Ramos (cell line): ENCODE data around the gene PCDHB9.
"Not testable (repeated sequence)": the region's sequence is repeated elsewhere in the genome, so short reads cannot be mapped to it uniquely, and the experiment has no call there.

Source experiments
- in situ Hi-C: fragments of 300-500 bp; cut with MboI; formaldehyde crosslinking; loops from one replicate; pipeline ENCODE4 v1.14.3; 2022; ENCODE audit warnings: low sequenced_read_pairs; ENCODE audit not compliant: unreplicated experiment

Gene PCDHB9

GRCh38 chr5:141186897-141187512 is at the start of gene PCDHB9:
Gene PCDHB9, plus strand, starts transcription at chr5:141187161. Its CDS starts 158 bp downstream, at chr5:141187319.
- in situ Hi-C loops = no loop called here

- in situ Hi-C loops = not testable (repeated sequence)
Measured at GRCh38 chr5:141137346-141137745, 49.6 kb upstream of the PCDHB9 start.

DNA sequence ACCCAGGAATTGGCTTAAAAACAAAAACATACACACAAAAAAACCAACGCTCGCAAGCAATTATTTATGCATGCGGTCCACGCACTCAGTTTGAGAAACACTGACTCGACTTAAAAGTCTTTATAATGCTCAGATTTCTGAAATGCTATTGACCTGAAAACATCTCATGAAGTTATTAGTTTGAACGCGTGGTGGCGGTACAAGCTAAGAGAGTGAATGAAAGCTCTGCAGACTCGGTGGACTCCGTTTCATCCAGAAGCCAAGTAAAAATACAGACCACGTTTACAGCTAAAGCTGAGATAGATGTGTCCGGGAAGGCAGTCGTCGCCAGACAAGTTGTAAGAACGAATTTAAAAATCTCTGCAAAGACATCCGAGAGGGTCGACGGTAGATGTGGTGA is 37.1 kb upstream of the PCDHB9 start, which contains the start of gene PCDHB6:
Gene PCDHB6, plus strand, starts transcription at position 246 of the 400 bp plus-strand sequence. CDS start 201 bp downstream, outside the sequence.
- in situ Hi-C loops = no loop called here

GRCh38 chr5:141150224-141150992 is 36.6 kb upstream of the PCDHB9 start:
- in situ Hi-C loops = no loop called here

- in situ Hi-C loops = no loop called here
Measured at GRCh38 chr5:141150993-141151325, 36.0 kb upstream of the PCDHB9 start.

- in situ Hi-C loops = not testable (repeated sequence)
Measured at GRCh38 chr5:141151632-141152031, 35.3 kb upstream of the PCDHB9 start.

DNA sequence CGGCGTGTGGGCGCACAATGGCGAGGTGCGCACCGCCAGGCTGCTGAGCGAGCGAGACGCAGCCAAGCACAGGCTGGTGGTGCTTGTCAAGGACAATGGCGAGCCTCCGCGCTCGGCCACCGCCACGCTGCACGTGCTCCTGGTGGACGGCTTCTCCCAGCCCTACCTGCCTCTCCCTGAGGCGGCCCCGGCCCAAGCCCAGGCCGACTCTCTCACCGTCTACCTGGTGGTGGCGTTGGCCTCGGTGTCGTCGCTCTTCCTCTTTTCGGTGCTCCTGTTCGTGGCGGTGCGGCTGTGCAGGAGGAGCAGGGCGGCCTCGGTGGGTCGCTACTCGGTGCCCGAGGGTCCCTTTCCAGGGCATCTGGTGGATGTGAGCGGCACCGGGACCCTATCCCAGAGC is 34.9 kb upstream of the PCDHB9 start:
- in situ Hi-C loops = not testable (repeated sequence)

DNA sequence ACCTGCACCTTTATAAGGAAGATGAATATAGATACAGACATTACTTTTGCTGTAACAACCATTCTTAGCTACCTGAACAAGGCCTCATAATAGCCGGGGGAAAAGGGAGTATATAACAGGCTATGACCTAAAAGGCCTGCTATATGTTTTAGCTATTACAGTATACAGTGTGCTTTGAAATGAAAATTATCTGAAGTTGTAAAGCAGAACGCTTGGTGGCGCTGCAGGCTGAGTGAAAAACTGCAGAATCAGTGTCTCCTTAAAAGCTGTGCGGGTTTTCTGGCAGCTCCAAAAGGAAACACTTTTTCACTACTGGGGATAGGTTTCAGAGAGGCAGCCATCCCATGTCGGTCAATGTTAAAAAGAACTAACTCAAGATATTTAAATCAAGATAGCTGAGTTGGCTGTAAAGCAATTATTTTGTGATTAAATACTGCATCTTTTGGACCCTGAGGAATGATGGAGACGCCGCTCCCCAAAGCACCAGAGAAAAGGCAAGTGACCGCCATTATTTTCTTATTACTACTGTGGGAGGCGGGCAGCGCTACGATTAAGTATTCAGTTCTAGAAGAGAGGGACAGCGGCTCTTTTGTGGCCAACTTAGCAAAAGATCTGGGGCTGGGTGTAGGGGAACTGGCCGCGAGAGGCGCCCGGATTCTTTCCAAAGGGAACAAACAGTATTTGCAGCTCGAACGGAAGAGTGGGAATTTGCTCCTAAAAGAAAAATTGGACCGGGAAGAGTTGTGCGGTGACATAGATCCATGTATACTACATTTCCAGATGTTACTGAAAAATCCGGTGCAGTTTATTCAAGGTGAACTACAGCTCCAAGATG is 31.2 kb upstream of the PCDHB9 start:
- in situ Hi-C loops = no loop called here

- in situ Hi-C loops = not testable (repeated sequence)
Measured at GRCh38 chr5:141157356-141157755, 29.6 kb upstream of the PCDHB9 start.

- in situ Hi-C loops = not testable (repeated sequence)
Measured at GRCh38 chr5:141157901-141158300, 29.1 kb upstream of the PCDHB9 start.

DNA sequence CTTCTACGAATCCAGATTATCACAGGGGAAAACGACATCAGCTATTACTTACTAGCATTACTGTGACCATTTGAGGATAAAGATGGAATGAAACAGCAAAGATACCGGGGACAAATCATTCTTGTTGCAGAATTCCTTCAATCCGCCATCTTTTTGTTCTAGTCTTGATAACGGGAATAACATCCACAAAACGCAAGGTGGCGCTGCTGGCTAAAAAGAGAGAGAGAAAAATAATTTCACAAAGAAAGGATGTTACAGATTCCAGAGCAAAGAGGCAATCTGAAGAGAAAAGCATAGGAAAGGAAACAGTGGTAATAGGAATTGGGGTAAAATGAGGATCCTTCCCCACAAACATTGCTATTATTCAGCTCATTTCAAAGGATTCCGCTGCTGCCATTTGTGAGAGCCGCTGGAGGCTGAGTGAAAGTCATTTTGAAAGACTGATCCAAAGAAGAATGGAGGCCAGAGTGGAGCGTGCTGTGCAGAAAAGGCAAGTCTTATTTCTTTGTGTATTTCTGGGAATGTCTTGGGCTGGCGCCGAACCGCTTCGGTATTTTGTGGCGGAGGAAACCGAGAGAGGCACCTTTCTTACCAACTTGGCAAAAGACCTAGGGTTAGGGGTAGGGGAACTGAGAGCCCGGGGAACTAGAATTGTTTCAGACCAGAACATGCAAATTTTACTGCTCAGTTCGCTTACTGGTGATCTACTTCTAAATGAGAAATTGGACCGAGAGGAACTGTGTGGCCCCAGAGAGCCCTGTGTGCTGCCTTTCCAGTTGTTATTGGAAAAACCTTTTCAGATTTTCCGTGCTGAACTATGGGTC is 14.4 kb upstream of the PCDHB9 start, which contains the start of gene PCDHB7:
Gene PCDHB7, plus strand, starts transcription at position 264 of the 824 bp plus-strand sequence. Its CDS starts 192 bp downstream, at position 456.
- in situ Hi-C loops = no loop called here

GRCh38 chr5:141174291-141175104 is 12.5 kb upstream of the PCDHB9 start:
- in situ Hi-C loops = not testable (repeated sequence)

- in situ Hi-C loops = no loop called here
Measured at GRCh38 chr5:141175933-141176332, 11.0 kb upstream of the PCDHB9 start.

- in situ Hi-C loops = not testable (repeated sequence)
Measured at GRCh38 chr5:141177577-141178191, 9.3 kb upstream of the PCDHB9 start, which contains the start of gene PCDHB8. Gene PCDHB8, plus strand, starts transcription at chr5:141177790. Its CDS starts 245 bp downstream, at chr5:141178035.

DNA sequence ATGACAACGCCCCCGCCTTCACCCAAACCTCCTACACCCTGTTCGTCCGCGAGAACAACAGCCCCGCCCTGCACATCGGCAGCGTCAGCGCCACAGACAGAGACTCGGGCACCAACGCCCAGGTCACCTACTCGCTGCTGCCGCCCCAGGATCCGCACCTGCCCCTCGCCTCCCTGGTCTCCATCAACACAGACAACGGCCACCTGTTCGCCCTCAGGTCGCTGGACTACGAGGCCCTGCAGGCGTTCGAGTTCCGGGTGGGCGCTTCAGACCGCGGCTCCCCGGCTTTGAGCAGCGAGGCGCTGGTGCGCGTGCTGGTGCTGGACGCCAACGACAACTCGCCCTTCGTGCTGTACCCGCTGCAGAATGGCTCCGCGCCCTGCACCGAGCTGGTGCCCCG is 7.6 kb upstream of the PCDHB9 start:
- in situ Hi-C loops = not testable (repeated sequence)

DNA sequence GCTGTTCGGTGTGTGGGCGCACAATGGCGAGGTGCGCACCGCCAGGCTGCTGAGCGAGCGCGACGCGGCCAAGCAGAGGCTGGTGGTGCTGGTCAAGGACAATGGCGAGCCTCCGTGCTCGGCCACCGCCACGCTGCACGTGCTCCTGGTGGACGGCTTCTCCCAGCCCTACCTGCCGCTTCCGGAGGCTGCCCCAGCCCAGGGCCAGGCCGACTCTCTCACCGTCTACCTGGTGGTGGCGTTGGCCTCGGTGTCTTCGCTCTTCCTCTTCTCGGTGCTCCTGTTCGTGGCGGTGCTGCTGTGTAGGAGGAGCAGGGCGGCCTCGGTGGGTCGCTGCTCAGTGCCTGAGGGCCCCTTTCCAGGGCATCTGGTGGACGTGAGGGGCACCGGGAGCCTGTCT is 7.1 kb upstream of the PCDHB9 start:
- in situ Hi-C loops = not testable (repeated sequence)

- in situ Hi-C loops = no loop called here
Measured at GRCh38 chr5:141180313-141180712, 6.6 kb upstream of the PCDHB9 start.

GRCh38 chr5:141182248-141182647 is 4.7 kb upstream of the PCDHB9 start, which contains the start of gene PCDHB16:
Gene PCDHB16, plus strand, starts transcription at chr5:141182387. Its CDS starts 173 bp downstream, at chr5:141182560.
- in situ Hi-C loops = no loop called here
